Measurements from ENCODE around the gene GFY. TPM values are rescaled to one million over a fixed set of nuclear protein-coding genes. Genes with fewer than 3 reads are reported as not detected.
A peak's percentile ranks its signal among the peaks of the same experiment; 100 is the strongest.

Gene GFY
- total and polyA plus RNA-seq, 9 of the 15 experiments (the other 6 are each of a cell fraction or from before 2014, with no cell fraction given) = 0.06 to 0.40 (median 0.19) TPM; not detected in 3

- TF ChIP-seq POU5F1 (IDR thresholded peaks at IDR 0.05; ENCODE audit: borderline replicate concordance, low read depth, low read length, partially characterized antibody) = no peak
- no peak for TF ChIP-seq CC2D1A (IDR thresholded peaks at IDR 0.05)
- peak; percentile 71 for TF ChIP-seq CXXC5 (CRISPR knock-in tag; IDR thresholded peaks at IDR 0.05)
- no peak for TF ChIP-seq ZNF347 (CRISPR knock-in tag; IDR thresholded peaks at IDR 0.05; ENCODE audit: low read depth)
- TF ChIP-seq KAT7 (CRISPR knock-in tag; IDR thresholded peaks at IDR 0.05; ENCODE audit: borderline replicate concordance) = no peak
- TF ChIP-seq ZKSCAN1 (IDR thresholded peaks at IDR 0.05; ENCODE audit: low read depth, low read length) = 0 out of 2 replicates have a peak, but pooled peaks have one; percentile 12
- TF ChIP-seq SREBF2 (CRISPR knock-in tag; IDR thresholded peaks at IDR 0.05) = no peak
- no peak for TF ChIP-seq FOSL1 (tag; conservative IDR thresholded peaks at IDR 0.05)
- TF ChIP-seq NONO (IDR thresholded peaks at IDR 0.05; ENCODE audit: low read depth in 2 of 2, low read length in 1 of 2) = 0 out of 4 replicates have a peak, but pooled peaks of 1 of the 2 experiments have one; percentile 43
- no peak for TF ChIP-seq ZNF778 (CRISPR knock-in tag; IDR thresholded peaks at IDR 0.05)
- TF ChIP-seq BRF1 (IDR thresholded peaks at IDR 0.05; ENCODE audit: borderline replicate concordance, extremely low read depth, insufficient read length) = no peak
- no peak for TF ChIP-seq ZNF518B (CRISPR knock-in tag; IDR thresholded peaks at IDR 0.05)
- TF ChIP-seq NFIX (CRISPR knock-in tag; IDR thresholded peaks at IDR 0.05; ENCODE audit: low read depth) = no peak
- TF ChIP-seq NEUROD1 (IDR thresholded peaks at IDR 0.05; ENCODE audit: borderline replicate concordance, low read depth, low read length, partially characterized antibody) = no peak
- TF ChIP-seq EWSR1 (IDR thresholded peaks at IDR 0.05; ENCODE audit: borderline replicate concordance, low read depth, partially characterized antibody) = no peak
- TF ChIP-seq HEY1 (CRISPR knock-in tag; IDR thresholded peaks at IDR 0.05; ENCODE audit: borderline replicate concordance) = no peak
- no peak for TF ChIP-seq TCFL5 (CRISPR knock-in tag; conservative IDR thresholded peaks at IDR 0.05)
- TF ChIP-seq ZNF253 (CRISPR knock-in tag; conservative IDR thresholded peaks at IDR 0.05) = no peak
- peak; percentile 66; the same call in 1 of the 2 replicates for TF ChIP-seq ATF6 (CRISPR knock-in tag; IDR thresholded peaks at IDR 0.05)
- 0 out of 2 replicates have a peak, but pooled peaks have one; percentile 42 for TF ChIP-seq ZNF12 (CRISPR knock-in tag; IDR thresholded peaks at IDR 0.05)
- TF ChIP-seq ATF4 (CRISPR knock-in tag; IDR thresholded peaks at IDR 0.05) = no peak
- peak; percentile 56; the same call in 1 of the 2 replicates for TF ChIP-seq RB1 (IDR thresholded peaks at IDR 0.05; ENCODE audit: low read depth)
These were observed 28.0 kb downstream of the GFY start, which contains the start of gene ALDH16A1 (continued) for GRCh38 chr19:49453013-49453756.
